Bronchial epithelial cell (primary cell): ENCODE results near the gene LUZP1. TPM values are rescaled to one million over a fixed set of nuclear protein-coding genes. Genes with fewer than 3 reads are reported as not detected.

Experiments
- DNase-seq: peaks from one replicate; pipeline ENCODE4 v3.0.0-alpha.2; 2010; ENCODE audit warnings: low read depth
- FAIRE-seq: peaks from 2 replicates; lab custom pipeline; 2011; peaks lifted over from hg19 to GRCh38; lab: Jason Lieb, UNC
- H3K27me3 ChIP-seq: 2 replicates; pipeline ENCODE4 v1.5.1; 2011; ENCODE audit warnings: low read length; ENCODE audit not compliant: control insufficient read depth, insufficient read depth
- H3K36me3 ChIP-seq: 2 replicates; pipeline ENCODE4 v1.5.1; 2011; ENCODE audit warnings: low read length; ENCODE audit not compliant: control insufficient read depth, insufficient read depth
- H3K4me3 ChIP-seq: 2 replicates; pipeline ENCODE4 v1.5.1; 2011; ENCODE audit warnings: mild to moderate bottlenecking, low read depth, low read length, control low read depth
- total RNA-seq: library from RNA; depleted of rRNA; stranded (reverse); fragments of >200 nt; gene quantifications from 2 replicates; pipeline ENCODE4 v1.2.1, GENCODE V29; 2014
- TF ChIP-seq, protein P1 (sequence below): IDR thresholded peaks from 2 replicates; pipeline ENCODE4 v1.5.1; 2011; ENCODE audit warnings: mild to moderate bottlenecking, moderate library complexity, low read length, control low read depth, inconsistent platforms; ENCODE audit not compliant: insufficient read depth, severe bottlenecking

Gene LUZP1
- total RNA-seq, 1 donor from 2014 or later, result 17.6 TPM

- DNase-seq (peak; percentile 26), FAIRE-seq (no peak)
- no peaks in the 10 kb centered on the region for H3K36me3 ChIP-seq
- no peaks in the 10 kb centered on the region for H3K27me3 ChIP-seq
- H3K4me3 ChIP-seq, result no peak overlapping the region
- TF ChIP-seq, protein P1, sequence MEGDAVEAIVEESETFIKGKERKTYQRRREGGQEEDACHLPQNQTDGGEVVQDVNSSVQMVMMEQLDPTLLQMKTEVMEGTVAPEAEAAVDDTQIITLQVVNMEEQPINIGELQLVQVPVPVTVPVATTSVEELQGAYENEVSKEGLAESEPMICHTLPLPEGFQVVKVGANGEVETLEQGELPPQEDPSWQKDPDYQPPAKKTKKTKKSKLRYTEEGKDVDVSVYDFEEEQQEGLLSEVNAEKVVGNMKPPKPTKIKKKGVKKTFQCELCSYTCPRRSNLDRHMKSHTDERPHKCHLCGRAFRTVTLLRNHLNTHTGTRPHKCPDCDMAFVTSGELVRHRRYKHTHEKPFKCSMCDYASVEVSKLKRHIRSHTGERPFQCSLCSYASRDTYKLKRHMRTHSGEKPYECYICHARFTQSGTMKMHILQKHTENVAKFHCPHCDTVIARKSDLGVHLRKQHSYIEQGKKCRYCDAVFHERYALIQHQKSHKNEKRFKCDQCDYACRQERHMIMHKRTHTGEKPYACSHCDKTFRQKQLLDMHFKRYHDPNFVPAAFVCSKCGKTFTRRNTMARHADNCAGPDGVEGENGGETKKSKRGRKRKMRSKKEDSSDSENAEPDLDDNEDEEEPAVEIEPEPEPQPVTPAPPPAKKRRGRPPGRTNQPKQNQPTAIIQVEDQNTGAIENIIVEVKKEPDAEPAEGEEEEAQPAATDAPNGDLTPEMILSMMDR, result no peak
Measured at GRCh38 chr1:23122023-23122748, 46.5 kb downstream of the LUZP1 start.

DNA sequence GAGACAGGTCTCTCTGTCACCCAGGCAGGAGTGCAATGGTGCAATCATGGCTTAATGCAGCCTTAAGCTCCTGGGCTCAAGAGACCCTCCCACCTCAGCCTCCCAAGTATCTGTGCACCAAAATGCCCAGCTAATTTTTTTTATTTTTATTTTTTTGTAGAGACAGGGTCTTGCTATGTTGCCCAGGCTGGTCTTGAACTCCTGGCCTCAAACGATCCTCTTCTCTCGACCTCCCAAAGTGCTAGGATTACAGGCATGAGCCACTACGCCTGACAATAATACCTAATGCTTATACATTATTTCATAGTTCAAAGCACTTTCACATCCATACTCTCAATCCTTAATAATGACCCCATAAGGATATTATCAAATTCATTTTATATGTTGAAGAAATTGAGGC is 48.3 kb downstream of the LUZP1 start:
- DNase-seq (no peak), FAIRE-seq (no peak)
- no peaks in the 10 kb centered on the region for H3K36me3 ChIP-seq
- H3K27me3 ChIP-seq, result no peaks in the 10 kb centered on the region
- TF ChIP-seq, protein P1, result no peak
- H3K4me3 ChIP-seq, result no peak overlapping the region

- FAIRE-seq, result no peak
- TF ChIP-seq, protein P1, result no peak
Measured at GRCh38 chr1:23118957-23119792, 49.5 kb downstream of the LUZP1 start.

DNA sequence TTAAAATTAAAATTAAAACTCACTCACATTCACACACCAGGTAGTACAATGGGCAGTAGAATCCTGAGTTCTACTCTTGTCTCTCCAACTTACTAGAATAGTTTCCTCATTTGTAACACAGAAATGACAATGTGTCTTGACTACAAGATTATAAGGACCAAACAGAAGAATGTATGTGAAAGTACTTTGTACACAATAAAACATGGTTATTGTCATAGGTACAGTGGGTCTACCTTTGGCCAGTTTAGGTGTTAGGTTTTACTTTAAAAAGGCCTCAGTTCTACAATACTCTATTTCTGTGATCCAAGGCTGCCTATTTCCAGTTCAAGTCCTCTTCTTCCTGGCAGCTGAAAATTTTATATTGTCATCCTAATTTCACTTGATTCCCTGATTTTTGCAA is 50.2 kb downstream of the LUZP1 start:
- no peak for FAIRE-seq
- H3K4me3 ChIP-seq, result no peak overlapping the region
- H3K36me3 ChIP-seq, result no peaks in the 10 kb centered on the region
- no peaks in the 10 kb centered on the region for H3K27me3 ChIP-seq
- DNase-seq, result no peak
- TF ChIP-seq, protein P1, result no peak

More at GRCh38 chr1:23118957-23119792, 49.5 kb downstream of the LUZP1 start:
- Histone ChIP-seq H3K4me3 (no peak overlapping the region), H3K36me3 (no peaks in the 10 kb centered on the region), H3K27me3 (no peaks in the 10 kb centered on the region)
- DNase-seq, result no peak

DNA sequence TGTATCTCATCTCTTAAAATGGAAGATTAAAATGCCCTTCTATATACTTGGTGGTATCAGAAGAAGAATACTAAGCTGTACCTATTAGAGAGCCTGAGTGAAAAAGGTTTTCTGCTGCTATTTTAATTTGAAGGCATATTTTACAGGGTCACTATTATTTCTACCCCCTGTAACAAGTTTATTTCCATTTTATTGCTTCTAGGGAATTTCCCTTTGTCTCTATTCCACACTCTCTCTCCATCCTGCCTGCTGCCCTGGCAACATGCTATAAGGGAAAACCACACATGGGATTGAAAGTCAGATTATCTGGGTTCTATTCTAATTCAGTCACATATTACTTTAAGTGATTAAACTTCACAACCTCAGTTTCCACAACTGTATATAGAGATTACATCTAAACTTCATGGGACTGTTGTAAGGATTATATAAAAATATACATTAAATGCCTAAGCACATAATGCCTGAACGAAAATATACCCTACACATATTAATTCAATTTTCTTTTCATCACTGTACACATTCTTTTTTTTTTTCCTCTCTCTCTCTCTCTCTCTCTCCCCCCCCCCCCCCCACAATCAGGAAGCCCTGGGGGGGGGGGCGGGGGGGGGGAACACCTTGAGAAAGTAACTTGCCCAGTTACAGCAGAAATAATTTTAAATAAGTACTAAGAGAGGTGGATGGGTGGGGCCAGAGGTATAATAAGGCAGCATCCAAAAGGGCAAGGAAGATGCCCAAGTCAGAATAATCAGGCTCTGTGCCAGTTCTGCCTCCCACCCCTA is 51.5 kb downstream of the LUZP1 start:
- FAIRE-seq (no peak), DNase-seq (no peak)
- Histone ChIP-seq H3K27me3 (no peaks in the 10 kb centered on the region), H3K36me3 (no peaks in the 10 kb centered on the region), H3K4me3 (no peak overlapping the region)
- TF ChIP-seq, protein P1, result no peak
